CD4-positive, alpha-beta T cell treated with Interleukin-12 subunit alpha and Interleukin-12 subunit beta, for 1 hour (primary cell): ENCODE measurements around the gene SEC62.
A peak's percentile ranks its signal among the peaks of the same experiment; 100 is the strongest.
"Not testable (repeated sequence)": the region's sequence is repeated elsewhere in the genome, so short reads cannot be mapped to it uniquely, and the experiment has no call there.

Source experiments
- DNase-seq: peaks from one replicate; pipeline ENCODE4 v3.0.0-alpha.2; 2020

Gene SEC62

DNA sequence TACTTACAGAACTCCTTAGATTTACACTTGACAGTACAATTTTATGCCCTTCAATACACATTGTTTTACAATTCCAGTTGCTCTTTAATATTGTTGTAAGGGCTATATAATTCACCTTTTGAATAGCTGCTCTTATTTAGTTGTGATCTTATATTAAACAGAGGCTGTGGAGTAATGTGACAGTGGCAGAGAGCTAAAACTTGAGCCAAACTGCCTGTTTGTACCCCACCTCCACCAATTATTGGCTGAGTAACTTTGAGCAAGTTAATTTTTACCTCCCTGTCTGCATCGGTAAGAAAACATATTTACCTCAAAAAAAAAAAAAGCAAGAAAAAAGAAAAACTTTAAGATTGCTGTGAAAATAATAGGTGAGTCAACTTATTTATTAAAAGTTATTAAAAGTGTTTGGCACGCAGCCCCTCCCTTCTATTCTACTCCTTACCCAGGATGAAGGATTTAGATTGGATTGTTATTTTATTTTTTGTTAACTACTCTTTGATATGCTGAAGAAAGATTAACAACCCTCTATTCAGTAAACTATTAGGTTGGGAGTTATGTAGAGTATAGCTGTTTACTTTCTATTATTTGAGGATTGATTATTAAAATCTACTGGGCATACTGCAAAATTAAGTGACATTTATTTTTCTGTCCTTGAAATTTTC lies 1.7 kb downstream of the SEC62 start:
- no peak for DNase-seq

DNA sequence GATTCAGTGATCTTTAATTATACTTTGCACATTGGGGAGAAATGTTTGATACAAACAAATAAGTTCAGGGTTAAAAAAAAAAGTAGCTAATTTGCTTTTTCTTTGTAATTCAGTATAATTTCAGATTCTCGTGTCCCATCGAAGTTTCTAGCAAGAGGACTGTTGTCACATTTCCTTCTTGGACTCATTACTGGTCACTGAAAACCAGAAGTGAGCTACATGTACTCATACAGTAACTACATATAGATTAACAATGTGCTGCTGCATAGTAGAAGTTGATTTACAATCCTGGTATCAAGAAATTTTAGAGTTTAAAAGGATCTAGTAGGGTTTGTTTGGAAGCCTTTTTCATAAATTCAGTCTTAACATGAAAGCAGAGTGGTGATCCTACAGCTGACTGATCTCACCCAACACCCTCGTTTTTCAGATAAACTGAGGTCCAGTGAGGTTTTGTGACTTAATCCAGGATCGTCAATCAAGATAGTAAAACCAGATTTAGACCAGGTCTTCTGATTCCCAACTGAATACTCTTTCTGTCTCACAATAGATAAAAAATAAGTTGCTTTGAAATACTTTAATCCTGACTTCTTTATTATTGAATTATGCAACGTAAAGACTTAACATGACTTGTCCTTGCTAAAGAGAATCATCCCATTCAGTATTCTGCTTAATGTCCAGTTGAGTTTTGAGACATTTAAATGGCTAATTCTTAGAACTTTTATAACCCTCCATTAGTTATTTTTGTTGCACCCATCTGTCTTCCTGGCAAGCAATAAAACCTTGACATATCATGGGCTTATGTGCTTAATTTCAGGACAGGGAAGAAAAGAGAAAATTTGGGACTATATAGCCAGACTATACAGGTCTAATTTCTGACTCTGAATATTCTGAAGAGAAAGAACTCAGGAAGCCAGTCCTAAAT lies 2.8 kb downstream of the SEC62 start:
- no peak for DNase-seq

DNA sequence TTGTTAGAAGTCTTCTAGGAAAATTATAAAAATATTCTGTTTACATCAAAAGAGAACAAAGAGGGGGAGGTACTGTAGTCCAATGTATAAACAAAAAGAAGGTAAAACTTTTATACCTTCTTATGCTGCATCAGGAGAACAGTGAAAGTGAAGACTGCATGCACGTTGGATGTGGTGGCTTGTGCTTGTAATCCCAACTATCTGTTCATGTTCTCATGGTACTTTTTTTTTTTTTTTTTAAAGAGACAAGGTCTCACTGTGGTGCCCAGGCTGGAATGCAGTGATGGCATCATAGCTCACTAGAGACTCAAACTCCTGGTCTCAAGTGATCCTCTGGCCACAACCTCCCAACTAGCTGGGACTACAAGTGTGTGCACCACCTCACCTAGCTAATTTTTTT lies 4.2 kb downstream of the SEC62 start:
- no peak for DNase-seq

DNA sequence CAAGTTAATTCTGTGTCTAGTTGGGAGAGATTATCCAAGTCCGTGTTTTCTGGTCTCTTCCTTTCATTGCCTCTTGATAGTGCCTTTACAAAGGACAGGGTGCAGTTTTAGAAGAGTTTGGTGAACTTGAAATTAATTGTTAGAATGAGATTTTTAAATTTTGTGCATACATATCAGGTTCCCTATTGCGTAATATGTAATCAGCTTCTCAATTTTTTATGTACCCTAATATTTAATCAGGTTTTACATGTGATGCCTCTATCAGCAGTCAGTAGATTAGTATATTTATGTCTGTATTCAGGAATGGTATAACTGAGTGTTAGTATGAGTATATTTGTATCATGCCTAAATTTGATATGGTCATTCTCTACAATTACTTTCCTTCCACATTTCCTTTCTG lies 4.9 kb downstream of the SEC62 start:
- DNase-seq = no peak

DNA sequence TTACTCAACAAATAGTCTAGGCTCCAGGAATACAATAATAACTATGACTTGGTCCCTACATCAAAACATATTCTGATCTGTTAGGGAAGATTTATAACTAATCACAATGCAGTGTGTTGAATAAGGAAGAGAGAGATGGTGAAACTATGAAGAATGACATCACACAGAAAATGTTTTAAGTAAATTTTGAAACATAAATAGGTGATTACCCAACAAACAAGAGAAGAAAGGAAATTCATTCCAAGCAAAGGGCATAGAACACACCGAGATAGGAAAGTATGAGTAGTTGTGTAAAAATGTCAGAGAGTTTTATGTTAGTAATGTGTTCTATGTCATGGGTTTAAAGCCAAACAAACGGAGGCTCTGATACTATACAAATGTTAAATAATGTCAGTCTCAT lies 13.4 kb downstream of the SEC62 start:
- DNase-seq = no peak

DNA sequence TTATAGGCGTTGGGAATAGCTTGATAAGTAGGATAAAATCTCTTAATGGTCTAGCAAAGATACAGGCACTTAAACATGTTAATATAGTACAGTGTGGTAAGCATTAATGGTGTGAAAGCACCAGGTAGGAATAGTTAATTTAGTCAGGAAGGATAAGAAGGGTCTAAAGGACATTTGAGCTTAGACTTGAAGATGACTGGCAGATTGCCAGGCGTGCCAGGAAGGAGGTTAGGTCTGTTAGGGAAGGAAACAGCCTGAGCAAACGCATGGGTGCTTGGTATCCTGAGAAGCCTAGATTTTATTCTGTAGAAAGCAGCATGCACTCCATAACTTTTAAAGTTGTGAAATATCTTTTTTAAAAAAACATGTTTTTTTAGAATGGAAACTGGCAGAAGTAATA lies 17.7 kb downstream of the SEC62 start:
- no peak for DNase-seq

DNA sequence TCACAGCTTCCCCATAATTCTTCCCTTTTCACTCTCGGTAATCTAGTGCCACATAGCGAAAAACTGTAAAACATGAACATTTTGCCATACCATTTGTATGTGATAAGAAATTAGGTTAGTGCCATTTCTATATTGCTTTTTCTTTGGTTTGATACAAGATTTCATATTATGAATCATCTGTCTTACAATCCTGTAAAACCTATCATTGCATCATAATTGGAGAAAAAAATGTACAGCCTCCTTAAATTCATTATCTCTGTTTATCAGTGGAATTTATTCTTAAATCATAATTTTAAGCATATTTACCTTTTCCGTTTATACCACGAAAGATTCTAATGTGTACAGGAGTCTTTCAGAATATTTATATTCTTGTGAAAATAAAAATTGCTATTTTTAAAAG lies 23.8 kb downstream of the SEC62 start:
- DNase-seq = no peak

DNA sequence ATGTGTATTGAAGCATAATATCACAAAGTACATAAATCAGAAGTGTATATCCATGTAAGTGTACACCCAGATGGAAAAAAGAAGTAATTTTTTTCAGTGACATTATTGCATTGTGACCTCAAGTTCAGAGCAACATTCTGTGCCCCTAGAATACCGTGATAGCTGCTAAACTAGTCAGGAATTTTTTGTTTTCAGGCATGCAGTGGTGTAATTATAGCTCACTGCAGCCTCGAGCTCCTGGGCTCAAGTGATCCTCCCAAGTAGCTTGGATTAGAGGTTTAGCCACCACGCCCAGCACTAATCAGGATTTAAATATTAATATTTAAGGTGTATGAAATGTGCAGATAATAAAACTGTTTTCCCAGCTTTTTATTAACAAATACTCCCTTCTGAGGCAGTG lies 25.5 kb downstream of the SEC62 start:
- no peak for DNase-seq

DNA sequence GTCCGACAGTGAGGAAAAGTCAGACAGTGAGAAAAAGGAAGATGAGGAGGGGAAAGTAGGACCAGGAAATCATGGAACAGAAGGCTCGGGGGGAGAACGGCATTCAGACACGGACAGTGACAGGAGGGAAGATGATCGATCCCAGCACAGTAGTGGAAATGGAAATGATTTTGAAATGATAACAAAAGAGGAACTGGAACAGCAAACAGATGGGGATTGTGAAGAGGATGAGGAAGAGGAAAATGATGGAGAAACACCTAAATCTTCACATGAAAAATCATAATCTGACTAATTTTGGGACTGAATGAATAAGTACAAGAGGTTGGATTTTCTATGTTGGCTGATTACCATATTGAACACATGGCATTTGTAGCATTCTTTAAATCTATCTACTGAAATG lies 26.2 kb downstream of the SEC62 start:
- no peak for DNase-seq

DNA sequence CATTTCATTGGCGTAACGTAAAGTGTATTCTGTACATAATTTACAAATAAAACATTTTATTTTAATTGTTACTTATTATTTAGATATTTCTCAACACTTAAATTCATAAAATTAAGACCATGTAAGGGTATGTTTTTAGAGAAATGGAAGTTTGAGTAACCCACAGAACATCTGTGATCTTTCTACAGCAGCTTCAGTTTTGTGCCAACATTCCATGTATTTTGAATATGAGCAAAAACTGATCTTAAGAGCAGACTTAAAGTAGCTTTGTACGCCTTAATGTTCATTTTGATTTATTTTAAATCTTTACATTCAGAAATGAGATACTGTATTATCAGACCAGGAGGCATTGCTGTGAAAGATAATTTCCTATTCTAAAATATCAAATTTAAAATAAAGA lies 27.2 kb downstream of the SEC62 start:
- DNase-seq = no peak

DNA sequence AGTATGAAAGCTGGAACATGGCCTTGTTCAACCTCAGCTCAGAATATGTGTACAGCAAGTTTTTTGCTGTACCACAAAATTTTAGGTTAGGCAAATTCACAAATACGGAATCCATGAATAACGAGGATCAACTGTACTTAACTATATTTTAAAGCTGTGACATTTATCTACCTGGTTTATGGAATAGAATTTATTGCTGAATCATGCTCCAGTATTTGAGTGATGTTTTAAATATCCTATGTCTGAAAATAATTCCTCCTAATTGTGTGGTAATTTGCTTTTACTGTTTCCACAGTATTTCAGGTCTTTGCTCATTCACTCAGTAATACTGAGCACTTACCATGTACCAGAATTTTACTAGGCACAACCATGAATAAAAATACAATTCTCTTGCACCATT lies 29.5 kb downstream of the SEC62 start:
- DNase-seq = no peak

DNA sequence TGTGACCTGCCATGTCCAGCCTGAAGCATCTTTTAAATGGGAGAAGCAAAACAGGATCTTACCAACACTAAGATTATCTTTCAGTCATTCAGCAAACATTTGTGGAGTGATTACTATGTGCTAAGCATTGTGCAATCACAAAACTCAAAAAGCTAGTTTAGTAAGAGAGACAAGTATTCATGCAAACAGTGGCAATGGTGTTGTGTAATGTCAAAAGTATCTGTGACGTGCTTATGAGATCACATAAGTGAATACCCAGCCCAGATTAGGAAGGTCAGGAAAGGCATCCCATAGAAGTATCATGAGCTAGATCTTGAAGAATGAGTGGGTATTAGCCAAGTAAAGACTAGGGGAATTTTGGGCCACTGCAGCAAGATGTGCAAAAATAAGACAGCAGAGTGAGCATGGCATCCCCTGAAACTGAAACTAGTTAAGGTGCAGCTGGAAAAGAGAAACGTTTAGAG lies 32.1 kb downstream of the SEC62 start:
- no peak for DNase-seq

DNA sequence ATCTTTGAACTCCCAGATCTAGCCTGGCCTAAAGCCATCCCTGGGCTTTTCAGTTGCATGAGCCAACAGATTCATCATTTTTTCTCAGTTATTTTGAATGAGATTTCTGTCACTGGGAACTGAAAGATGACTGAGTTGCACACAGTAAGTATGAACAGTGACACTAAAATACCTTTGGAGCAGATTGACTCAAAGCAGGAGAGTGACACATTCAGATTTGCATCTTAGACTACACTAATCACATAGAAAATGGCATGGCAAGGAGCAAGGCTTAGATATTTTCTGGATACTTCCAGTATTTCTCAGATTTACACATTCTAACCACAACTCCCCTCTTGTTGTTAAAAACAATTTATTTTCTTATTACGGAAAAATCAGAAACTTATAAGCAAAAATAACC lies 32.8 kb downstream of the SEC62 start:
- DNase-seq = no peak

DNA sequence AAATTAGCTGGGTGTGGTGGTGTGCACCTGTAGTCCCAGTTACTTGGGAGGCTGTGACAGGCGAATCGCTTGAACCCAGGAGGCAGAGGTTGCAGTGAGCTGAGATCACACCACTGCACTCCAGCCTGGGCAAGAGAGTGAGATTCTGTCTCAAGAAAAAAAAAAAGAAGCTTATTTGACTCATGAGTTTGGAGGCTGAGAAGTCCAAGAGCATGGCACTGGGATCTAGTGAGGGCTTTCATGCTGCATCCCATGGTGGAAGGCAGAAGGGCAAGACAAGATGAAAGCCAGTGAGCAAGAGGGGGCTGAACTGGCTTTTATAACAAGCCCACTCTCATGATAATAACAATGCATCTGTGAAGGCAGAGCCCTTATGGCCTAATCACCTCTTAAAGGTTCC lies 33.4 kb downstream of the SEC62 start:
- no peak for DNase-seq

DNA sequence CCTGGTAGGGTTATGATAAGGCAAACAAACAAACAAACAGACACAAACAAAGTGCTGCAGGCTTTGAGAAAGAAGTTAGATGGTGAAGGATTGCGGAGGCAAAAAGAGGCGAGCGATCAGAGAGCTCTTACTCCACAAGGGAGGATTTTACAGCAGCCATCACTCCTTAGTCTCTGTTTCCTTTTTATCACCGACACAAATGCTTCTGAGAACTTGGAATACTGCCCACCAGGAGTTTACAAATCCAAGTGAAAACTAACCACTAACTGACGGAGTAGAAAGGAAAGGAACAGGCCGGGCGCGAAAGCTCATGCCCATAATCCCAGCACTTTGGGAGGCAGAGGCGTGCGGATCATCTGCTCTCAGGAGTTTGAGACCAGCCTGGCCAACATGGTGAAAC lies 35.6 kb downstream of the SEC62 start:
- no peak for DNase-seq

DNA sequence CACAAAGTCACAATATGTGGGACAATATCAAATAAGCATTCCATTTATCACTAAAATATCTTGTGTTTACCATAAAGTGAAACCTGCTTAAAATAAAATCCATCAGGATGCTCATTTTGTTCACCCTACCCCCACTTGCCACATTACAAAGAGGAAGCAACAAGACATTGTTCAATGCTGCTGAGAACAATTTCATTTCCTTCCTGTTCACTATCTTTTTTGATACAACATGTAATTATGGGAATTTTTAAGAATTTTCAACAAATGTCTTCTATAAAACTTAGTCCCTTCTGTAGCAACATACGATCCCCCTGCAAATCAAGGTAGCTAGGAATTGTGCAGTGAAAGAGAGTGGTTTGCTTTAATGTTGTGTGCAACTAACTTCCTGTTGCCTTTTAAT lies 36.3 kb downstream of the SEC62 start:
- DNase-seq = no peak

DNA sequence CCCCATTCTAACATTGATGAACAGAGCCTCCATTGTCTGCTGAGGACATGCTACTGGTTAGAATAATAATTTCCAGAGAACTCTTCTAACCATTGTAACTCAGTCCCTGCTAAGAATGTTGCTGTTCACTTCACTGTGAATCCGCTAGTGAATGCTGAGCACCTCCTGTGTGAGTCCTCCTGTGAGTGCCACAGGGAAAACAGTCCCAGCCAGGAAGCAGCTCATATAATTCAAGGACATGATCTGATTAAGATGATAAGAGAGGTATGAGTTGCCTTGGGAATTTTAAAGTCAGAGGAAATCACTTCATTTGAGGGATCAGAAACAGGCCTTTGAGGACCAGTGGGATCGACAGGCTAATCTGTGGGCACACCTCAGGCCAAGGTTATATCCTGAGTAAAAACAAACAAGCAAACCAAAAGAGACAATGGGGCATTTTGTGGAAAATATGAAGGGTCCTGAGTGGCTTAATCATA lies 37.3 kb downstream of the SEC62 start:
- no peak for DNase-seq

DNA sequence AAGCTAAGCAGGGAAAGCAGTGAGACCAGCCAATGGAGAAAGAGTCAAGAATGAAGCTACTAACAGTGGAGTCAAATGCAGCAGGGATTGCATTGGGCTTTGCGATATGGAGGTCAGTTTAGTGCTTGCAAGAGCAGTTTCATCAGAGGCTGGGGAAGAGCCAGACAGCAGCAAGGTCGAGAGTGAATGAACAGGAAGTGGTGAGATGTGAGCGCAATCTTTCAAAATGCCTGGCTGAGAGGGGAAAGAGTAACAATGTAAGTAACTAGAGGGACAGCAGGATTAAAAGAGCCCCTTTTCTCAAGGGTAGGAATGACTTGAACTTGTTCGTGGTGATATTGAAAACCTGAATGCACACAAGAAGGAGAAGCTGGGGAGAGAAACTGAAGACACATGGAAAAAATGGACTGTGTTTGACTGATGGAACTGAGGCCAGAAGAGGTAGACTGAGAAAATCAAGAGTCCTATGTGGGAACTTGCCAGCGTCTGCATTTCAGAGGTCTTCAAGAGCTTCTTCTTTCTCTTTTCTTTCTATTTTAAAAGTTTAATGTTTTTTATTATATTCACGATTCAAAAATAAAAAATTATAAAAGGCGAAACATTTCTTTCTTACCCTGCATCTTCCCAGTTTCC lies 40.5 kb downstream of the SEC62 start:
- peak; percentile 22 for DNase-seq

DNA sequence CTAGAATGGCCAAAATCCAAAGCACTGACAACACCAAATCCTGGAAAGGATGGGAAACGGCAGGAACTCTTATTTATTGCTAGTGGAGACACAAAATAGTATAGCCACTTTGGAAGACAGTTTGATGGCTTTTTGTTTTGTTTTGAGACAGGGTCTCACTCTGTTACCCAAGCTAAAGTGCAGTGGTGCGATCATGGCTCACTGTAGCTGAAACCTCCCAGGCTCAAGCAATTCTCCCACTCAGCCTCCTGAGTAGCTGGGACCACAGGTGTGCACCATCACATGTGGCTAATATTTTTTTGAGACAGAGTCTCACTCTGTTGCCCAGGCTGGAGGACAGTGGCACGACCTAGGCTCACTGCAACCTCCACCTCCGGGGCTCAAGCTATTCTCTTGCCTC lies 43.9 kb downstream of the SEC62 start:
- DNase-seq = no peak

DNA sequence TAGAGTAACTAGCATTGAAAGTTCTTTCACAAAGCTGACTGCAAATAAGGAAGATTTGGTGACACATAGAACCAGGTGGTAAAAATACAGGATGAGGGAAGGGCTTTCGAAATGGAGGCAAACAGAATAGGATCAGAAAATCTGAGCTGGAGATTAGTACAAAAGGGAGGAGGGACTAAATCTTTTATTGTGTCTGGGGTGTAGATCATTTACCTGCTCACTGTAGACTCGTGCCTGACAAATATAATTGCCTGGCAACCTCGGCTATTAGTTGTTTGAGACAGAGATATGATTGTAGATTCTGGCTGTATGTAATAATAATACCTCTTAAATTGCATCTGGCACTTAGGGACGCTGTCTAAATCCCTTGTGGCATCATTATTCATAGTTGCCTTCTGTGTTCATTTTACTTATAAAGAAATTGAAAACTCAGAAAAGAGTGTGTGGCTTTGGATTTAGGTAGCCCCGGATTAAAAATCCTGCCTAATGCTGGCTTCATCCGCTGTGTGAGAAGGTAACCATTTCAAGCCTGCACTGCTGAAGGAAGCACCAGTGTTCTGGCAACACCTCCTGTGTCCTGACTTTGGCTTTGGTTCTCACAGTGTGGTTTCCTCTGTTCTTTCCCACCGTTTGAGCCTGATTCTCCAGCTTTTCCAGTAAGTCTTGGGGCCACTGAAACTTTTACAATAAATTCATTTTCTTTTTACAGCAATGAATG lies 46.2 kb downstream of the SEC62 start:
- DNase-seq = no peak

DNA sequence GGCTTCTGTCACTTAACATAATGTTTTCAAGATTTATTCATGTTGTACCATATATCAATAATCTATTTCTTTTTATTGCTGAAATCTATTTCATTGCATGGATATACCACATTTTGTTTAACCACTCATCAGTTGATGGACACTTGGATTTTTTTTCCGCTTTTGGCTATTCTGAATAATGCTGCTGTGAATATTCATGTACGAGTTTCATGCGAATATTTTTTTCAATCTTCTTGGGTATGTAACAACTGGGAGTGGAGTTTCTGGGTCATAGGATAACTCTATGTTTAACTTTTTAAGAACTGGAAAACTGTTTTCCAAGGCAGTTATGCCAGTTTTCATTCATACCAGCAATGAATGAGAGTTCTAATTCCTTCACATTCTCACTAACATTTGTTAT lies 49.5 kb downstream of the SEC62 start:
- DNase-seq = no peak

DNA sequence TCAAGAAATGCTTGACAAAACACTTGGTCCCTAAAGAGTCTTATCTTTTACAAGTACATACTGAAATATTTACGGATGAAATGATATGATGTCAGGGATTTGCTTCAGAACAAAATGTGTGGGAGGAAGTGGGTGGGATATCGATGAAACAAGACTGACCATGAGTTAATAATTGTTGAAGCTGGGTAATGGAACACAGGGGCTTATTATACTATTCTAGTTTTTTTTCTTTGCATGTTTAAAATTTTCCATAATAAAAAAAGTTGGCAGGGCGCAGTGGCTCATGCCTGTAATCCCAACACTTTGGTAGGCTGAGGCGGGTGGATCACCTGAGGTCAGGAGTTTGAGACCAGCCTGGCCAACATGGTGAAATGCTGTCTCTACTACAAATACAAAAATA lies 52.7 kb downstream of the SEC62 start:
- DNase-seq = not testable (repeated sequence)

DNA sequence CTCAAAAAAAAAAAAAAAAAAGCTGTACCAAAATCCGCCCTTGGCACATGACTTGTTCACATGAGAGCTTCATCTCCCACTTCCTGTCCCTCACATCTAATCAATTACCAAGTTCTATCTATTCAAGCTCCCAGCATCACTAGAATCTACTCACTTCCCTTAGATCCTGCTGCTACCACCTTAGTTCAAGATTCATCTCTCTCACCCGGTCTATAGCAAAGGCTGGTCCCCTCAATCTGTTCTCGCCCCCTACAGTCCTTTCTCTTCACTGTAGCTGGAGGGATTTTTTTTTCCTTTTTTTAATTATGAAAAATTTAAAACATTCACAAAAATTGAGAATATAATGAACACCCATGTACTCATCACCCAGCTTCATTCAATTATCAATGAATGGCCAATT lies 54.5 kb downstream of the SEC62 start:
- DNase-seq = no peak
